H9 (cell line): ENCODE results near the gene GPR45. TPM values are rescaled to one million over a fixed set of nuclear protein-coding genes. Genes with fewer than 3 reads are reported as not detected.

Source experiments
- DNase-seq: peaks from one replicate; pipeline ENCODE4 v3.0.0-alpha.2; 2017
- H2AFZ ChIP-seq: one replicate; pipeline ENCODE4 v1.6.1; 2013; ENCODE audit warnings: mild to moderate bottlenecking, low read length, control low read depth, moderate library complexity
- H2AK5ac ChIP-seq: 2 replicates; pipeline ENCODE4 v1.6.1; 2013; ENCODE audit warnings: low read length, control low read depth, mixed read lengths; ENCODE audit not compliant: insufficient read length
- H2BK120ac ChIP-seq: one replicate; pipeline ENCODE4 v1.6.1; 2013; ENCODE audit warnings: low read depth, mild to moderate bottlenecking, low read length, control low read depth, inconsistent platforms; ENCODE audit not compliant: poor library complexity, severe bottlenecking
- H2BK12ac ChIP-seq: 2 replicates; pipeline ENCODE4 v1.6.1; 2013; ENCODE audit warnings: low read length, control low read depth, mixed read lengths, low read depth; ENCODE audit not compliant: insufficient read length
- H2BK15ac ChIP-seq: 2 replicates; pipeline ENCODE4 v1.6.1; 2013; ENCODE audit warnings: low read depth, low read length, control low read depth
- H2BK20ac ChIP-seq: one replicate; pipeline ENCODE4 v1.6.1; 2013; ENCODE audit warnings: low read depth, mild to moderate bottlenecking, low read length, control low read depth, inconsistent platforms; ENCODE audit not compliant: poor library complexity, severe bottlenecking
- H2BK5ac ChIP-seq: 2 replicates; pipeline ENCODE4 v1.6.1; 2013; ENCODE audit warnings: low read length, control low read depth, mixed read lengths; ENCODE audit not compliant: insufficient read length
- H3K14ac ChIP-seq: 2 replicates; pipeline ENCODE4 v1.6.1; 2013; ENCODE audit warnings: low read length, control low read depth; ENCODE audit not compliant: insufficient read depth
- H3K18ac ChIP-seq: 2 replicates; pipeline ENCODE4 v1.6.1; 2013; ENCODE audit warnings: low read depth, mild to moderate bottlenecking, mixed read lengths, low read length, control low read depth; ENCODE audit not compliant: insufficient read length
- H3K23ac ChIP-seq: 2 replicates; pipeline ENCODE4 v1.6.1; 2013; ENCODE audit warnings: low read length, control low read depth, mixed read lengths, low read depth; ENCODE audit not compliant: insufficient read length
- H3K23me2 ChIP-seq: 2 replicates; pipeline ENCODE4 v1.6.1; 2013; ENCODE audit warnings: low read depth, mild to moderate bottlenecking, mixed read lengths, low read length, control low read depth; ENCODE audit not compliant: insufficient read length, poor library complexity, severe bottlenecking
- H3K27ac ChIP-seq: 2 replicates; pipeline ENCODE4 v1.5.1; 2013; ENCODE audit warnings: low read length, control low read depth, mixed read lengths, low read depth; ENCODE audit not compliant: insufficient read length
- H3K27me3 ChIP-seq: 2 replicates; pipeline ENCODE4 v1.6.1; 2013; ENCODE audit warnings: low read length, control low read depth, inconsistent platforms; ENCODE audit not compliant: insufficient read depth
- H3K4ac ChIP-seq: 2 replicates; pipeline ENCODE4 v1.6.1; 2013; ENCODE audit warnings: low read depth, mild to moderate bottlenecking, control low read depth, inconsistent platforms, low read length, moderate library complexity
- H3K4me1 ChIP-seq: 2 replicates; pipeline ENCODE4 v1.6.1; 2013; ENCODE audit warnings: low read length, control low read depth, inconsistent platforms; ENCODE audit not compliant: insufficient read depth
- H3K4me2 ChIP-seq: 2 replicates; pipeline ENCODE4 v1.6.1; 2013; ENCODE audit warnings: low read length, control low read depth, mixed read lengths; ENCODE audit not compliant: insufficient read length, insufficient read depth
- H3K56ac ChIP-seq: 2 replicates; pipeline ENCODE4 v1.6.1; 2013; ENCODE audit warnings: low read depth, mild to moderate bottlenecking, mixed read lengths, low read length, control low read depth; ENCODE audit not compliant: insufficient read length
- H3K79me1 ChIP-seq: 2 replicates; pipeline ENCODE4 v1.6.1; 2013; ENCODE audit warnings: low read depth, mild to moderate bottlenecking, moderate library complexity, low read length, control low read depth, inconsistent platforms; ENCODE audit not compliant: insufficient read depth, poor library complexity, severe bottlenecking
- H3K79me2 ChIP-seq: 2 replicates; pipeline ENCODE4 v1.6.1; 2013; ENCODE audit warnings: low read length, control low read depth, inconsistent platforms; ENCODE audit not compliant: insufficient read depth
- H3K9ac ChIP-seq: 2 replicates; pipeline ENCODE4 v1.6.1; 2013; ENCODE audit warnings: low read length, control low read depth, mixed read lengths; ENCODE audit not compliant: insufficient read length; ENCODE audit errors: extremely low read depth
- H3K9me3 ChIP-seq: one replicate; pipeline ENCODE4 v1.6.1; 2013; ENCODE audit warnings: low read depth, low read length, inconsistent platforms; ENCODE audit not compliant: control insufficient read depth
- H3T11ph ChIP-seq: one replicate; pipeline ENCODE4 v1.6.1; 2013; ENCODE audit warnings: mild to moderate bottlenecking, low read length, control low read depth, inconsistent platforms
- H4K20me1 ChIP-seq: one replicate; pipeline ENCODE4 v1.6.1; 2013; ENCODE audit not compliant: control insufficient read depth, insufficient read length, insufficient read depth
- H4K5ac ChIP-seq: 2 replicates; pipeline ENCODE4 v1.6.1; 2013; ENCODE audit warnings: low read depth, mild to moderate bottlenecking, mixed read lengths, low read length, control low read depth; ENCODE audit not compliant: insufficient read length
- H4K8ac ChIP-seq: replicated peaks from 2 replicates; pipeline ENCODE4 v1.6.1; 2013; ENCODE audit warnings: low read length, control low read depth, mixed read lengths, low read depth; ENCODE audit not compliant: insufficient read length
- H4K91ac ChIP-seq: 2 replicates; pipeline ENCODE4 v1.6.1; 2013; ENCODE audit warnings: low read depth, mild to moderate bottlenecking, moderate library complexity, mixed read lengths, low read length, control low read depth; ENCODE audit not compliant: insufficient read length
- H3K27ac Mint-ChIP-seq, 3 experiments: 2 replicates in 2 of 3; 3 replicates in 1 of 3; pipeline ENCODE4 v1.8.0; 2020 to 2021; ENCODE audit warnings: mixed read lengths in 3 of 3, mild to moderate bottlenecking in 1 of 3, moderate library complexity in 1 of 3
- H3K27me3 Mint-ChIP-seq: 2 replicates; pipeline ENCODE4 v1.8.0; 2021; ENCODE audit warnings: low read depth, mild to moderate bottlenecking, moderate library complexity, mixed read lengths
- H3K36me3 Mint-ChIP-seq, 3 experiments: 2 replicates in 2 of 3; 3 replicates in 1 of 3; pipeline ENCODE4 v1.8.0; 2020 to 2021; ENCODE audit warnings: low read depth in 3 of 3, mixed read lengths in 3 of 3; ENCODE audit not compliant: insufficient read depth in 1 of 3
- H3K4me1 Mint-ChIP-seq, 2 experiments: 2 replicates each; pipeline ENCODE4 v1.8.0; 2020; ENCODE audit warnings: mixed read lengths in 2 of 2
- H3K4me3 Mint-ChIP-seq, 2 experiments: 2 replicates in 1 of 2; 3 replicates in 1 of 2; pipeline ENCODE4 v1.8.0; 2020 to 2021; ENCODE audit warnings: mild to moderate bottlenecking in 2 of 2, mixed read lengths in 2 of 2, moderate library complexity in 1 of 2
- H3K9me3 Mint-ChIP-seq, 2 experiments: 2 replicates in 1 of 2; 3 replicates in 1 of 2; pipeline ENCODE4 v1.8.0; 2020; ENCODE audit warnings: mild to moderate bottlenecking in 2 of 2, mixed read lengths in 2 of 2, moderate library complexity in 1 of 2
- WGBS: extraction: QIAGEN DNeasy Blood & Tissue Kit; methylation state at CpG from one replicate; pipeline ENCODE4 v1.1.7; 2013; ENCODE audit warnings: missing lambda C conversion rate, low lambda C conversion rate, mixed read lengths; ENCODE audit not compliant: insufficient read length; ENCODE audit errors: extremely low coverage; 5-methylcytosine and 5-hydroxymethylcytosine counted together
- total RNA-seq: library from RNA; stranded (reverse); gene quantifications from 2 replicates; pipeline ENCODE4 v1.2.1, GENCODE V29; 2021
- TF ChIP-seq, protein P1 (sequence below): fragments of 200-600 bp; sonication (generic); conservative IDR thresholded peaks from 3 replicates; pipeline ENCODE4 v1.8.0; 2021; ENCODE audit warnings: antibody characterized with exemption, mild to moderate bottlenecking

GPR45 gene
- total RNA-seq, 1 experiment from 2014 or later: not detected

DNA sequence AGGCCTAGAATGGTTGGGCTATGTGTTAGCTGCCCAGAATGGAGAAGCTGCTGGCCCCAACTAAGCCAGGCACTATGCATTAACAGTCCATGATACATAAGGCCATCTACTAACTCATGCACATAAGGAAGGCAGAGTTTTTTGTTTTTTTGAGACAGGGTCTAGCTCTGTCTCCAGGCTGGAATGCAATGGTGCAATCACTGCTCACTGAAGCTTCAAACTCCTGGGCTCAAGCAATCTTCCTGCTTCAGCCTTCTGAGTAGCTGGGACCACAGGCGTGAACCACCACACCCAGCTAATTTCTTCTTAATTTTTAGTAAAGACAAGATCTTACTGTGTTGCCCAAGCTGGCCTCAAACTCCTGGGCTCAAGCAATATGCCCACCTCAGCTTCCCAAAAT is 37.6 kb downstream of the GPR45 start:
- H3K27me3 ChIP-seq: no peaks in the 10 kb centered on the region
- no peak overlapping the region for H3K4ac ChIP-seq
- no peaks in the 10 kb centered on the region for H4K20me1 ChIP-seq
- TF ChIP-seq, protein P1, sequence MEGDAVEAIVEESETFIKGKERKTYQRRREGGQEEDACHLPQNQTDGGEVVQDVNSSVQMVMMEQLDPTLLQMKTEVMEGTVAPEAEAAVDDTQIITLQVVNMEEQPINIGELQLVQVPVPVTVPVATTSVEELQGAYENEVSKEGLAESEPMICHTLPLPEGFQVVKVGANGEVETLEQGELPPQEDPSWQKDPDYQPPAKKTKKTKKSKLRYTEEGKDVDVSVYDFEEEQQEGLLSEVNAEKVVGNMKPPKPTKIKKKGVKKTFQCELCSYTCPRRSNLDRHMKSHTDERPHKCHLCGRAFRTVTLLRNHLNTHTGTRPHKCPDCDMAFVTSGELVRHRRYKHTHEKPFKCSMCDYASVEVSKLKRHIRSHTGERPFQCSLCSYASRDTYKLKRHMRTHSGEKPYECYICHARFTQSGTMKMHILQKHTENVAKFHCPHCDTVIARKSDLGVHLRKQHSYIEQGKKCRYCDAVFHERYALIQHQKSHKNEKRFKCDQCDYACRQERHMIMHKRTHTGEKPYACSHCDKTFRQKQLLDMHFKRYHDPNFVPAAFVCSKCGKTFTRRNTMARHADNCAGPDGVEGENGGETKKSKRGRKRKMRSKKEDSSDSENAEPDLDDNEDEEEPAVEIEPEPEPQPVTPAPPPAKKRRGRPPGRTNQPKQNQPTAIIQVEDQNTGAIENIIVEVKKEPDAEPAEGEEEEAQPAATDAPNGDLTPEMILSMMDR: no peak
- H2BK20ac ChIP-seq: no peak overlapping the region
- H3K27me3 Mint-ChIP-seq: no peaks in the 10 kb centered on the region
- H2AK5ac ChIP-seq: no peak overlapping the region
- H3K18ac ChIP-seq: no peak overlapping the region
- no peak overlapping the region for H2BK5ac ChIP-seq
- no peak overlapping the region for H4K91ac ChIP-seq
- no peak overlapping the region for H4K8ac ChIP-seq
- no peaks in the 10 kb centered on the region for H3K79me1 ChIP-seq
- no peak overlapping the region for H3K4me3 Mint-ChIP-seq
- H3K4me1 Mint-ChIP-seq: no peaks in the 10 kb centered on the region
- no peak overlapping the region for H2BK15ac ChIP-seq
- H3K4me2 ChIP-seq: no peak overlapping the region
- H3K56ac ChIP-seq: no peak overlapping the region
- H2BK12ac ChIP-seq: no peak overlapping the region
- no CpG with 5 or more reads among the region's 1 CpG for WGBS
- no peak overlapping the region for H4K5ac ChIP-seq
- H2BK120ac ChIP-seq: no peak overlapping the region
- no peak overlapping the region for H2AFZ ChIP-seq
- H3T11ph ChIP-seq: no peak overlapping the region
- H3K27ac ChIP-seq: no peak overlapping the region
- H3K4me1 ChIP-seq: no peaks in the 10 kb centered on the region
- no peak for DNase-seq
- H3K23ac ChIP-seq: no peak overlapping the region
- no peaks in the 10 kb centered on the region for H3K9me3 Mint-ChIP-seq
- no peak overlapping the region for H3K9ac ChIP-seq
- H3K79me2 ChIP-seq: no peaks in the 10 kb centered on the region
- H3K23me2 ChIP-seq: no peaks in the 10 kb centered on the region
- H3K9me3 ChIP-seq: no peaks in the 10 kb centered on the region
- no peak overlapping the region for H3K27ac Mint-ChIP-seq
- H3K14ac ChIP-seq: no peak overlapping the region
- H3K36me3 Mint-ChIP-seq: peaks cover 7 to 64% (median 25%) of the 10 kb centered on the region in 3 experiments; a peak in 6 of 7 replicates
